DND-41 (cell line): Measurements from ENCODE around the gene TIMM50.
A peak's percentile ranks its signal among the peaks of the same experiment; 100 is the strongest.

Source experiments
- ATAC-seq: fragments of 200-7000 bp; cut with Tn5 transposase; 3 replicates; pipeline ENCODE4 v1.9.1; 2021; ENCODE audit warnings: low read depth; ENCODE audit not compliant: insufficient read depth
- DNase-seq: peaks from one replicate; pipeline ENCODE4 v3.0.0-alpha.2; 2020
- H2AFZ ChIP-seq: 2 replicates; pipeline ENCODE4 v1.6.0; 2012; ENCODE audit warnings: low read depth, low read length
- H3K27ac ChIP-seq: 2 replicates; pipeline ENCODE4 v1.5.1; 2012; ENCODE audit warnings: low read length, inconsistent platforms
- H3K27me3 ChIP-seq: fragments of 200-600 bp; sonication (generic); 2 replicates; pipeline ENCODE4 v1.6.0; 2012; ENCODE audit warnings: low read length, mild to moderate bottlenecking, inconsistent platforms; ENCODE audit not compliant: insufficient read depth, poor library complexity
- H3K36me3 ChIP-seq: 2 replicates; pipeline ENCODE4 v1.5.1; 2012; ENCODE audit warnings: low read length, inconsistent platforms; ENCODE audit not compliant: insufficient read depth
- H3K4me1 ChIP-seq: 2 replicates; pipeline ENCODE4 v1.5.1; 2012; ENCODE audit warnings: mild to moderate bottlenecking, low read length; ENCODE audit not compliant: insufficient read depth
- H3K4me2 ChIP-seq: 2 replicates; pipeline ENCODE4 v1.6.0; 2012; ENCODE audit warnings: mild to moderate bottlenecking, moderate library complexity, low read length, inconsistent platforms; ENCODE audit not compliant: insufficient read depth
- H3K4me3 ChIP-seq, 2 experiments: fragments of 200-600 bp in 1 of 2; shearing (Covaris generic) in 1 of 2; 2 replicates each; pipeline ENCODE4 v1.5.1; 2012 to 2016; ENCODE audit warnings: inconsistent platforms in 2 of 2, low read length in 2 of 2, mild to moderate bottlenecking in 2 of 2, low read depth in 1 of 2, moderate library complexity in 1 of 2
- H3K79me2 ChIP-seq: 2 replicates; pipeline ENCODE4 v1.6.0; 2012; ENCODE audit warnings: low read length, inconsistent platforms; ENCODE audit not compliant: insufficient read depth
- H3K9ac ChIP-seq: 2 replicates; pipeline ENCODE4 v1.6.0; 2012; ENCODE audit warnings: low read depth, mild to moderate bottlenecking, inconsistent platforms, low read length, moderate library complexity
- H3K9me3 ChIP-seq: 2 replicates; pipeline ENCODE4 v1.5.1; 2012; ENCODE audit warnings: low read length, moderate library complexity, mild to moderate bottlenecking, inconsistent platforms; ENCODE audit not compliant: insufficient read depth, severe bottlenecking
- H4K20me1 ChIP-seq: 2 replicates; pipeline ENCODE4 v1.6.0; 2012; ENCODE audit warnings: low read length; ENCODE audit not compliant: insufficient read depth
- CTCF ChIP-seq: IDR thresholded peaks from 2 replicates; pipeline ENCODE4 v1.5.1; 2012; ENCODE audit warnings: borderline replicate concordance, low read length, moderate library complexity, mild to moderate bottlenecking; ENCODE audit not compliant: poor library complexity, severe bottlenecking; ENCODE audit errors: extremely low read depth
- EZH2 ChIP-seq: IDR thresholded peaks from 3 replicates; pipeline ENCODE4 v1.6.1; 2012; ENCODE audit warnings: borderline replicate concordance, low read depth, mild to moderate bottlenecking, moderate library complexity, low read length, inconsistent platforms; ENCODE audit not compliant: severe bottlenecking

Gene TIMM50

GRCh38 chr19:39480337-39481228 is at the start of gene TIMM50:
Gene TIMM50, plus strand, starts transcription at chr19:39480838. Its CDS starts 16 bp downstream, at chr19:39480854.
- Histone ChIP-seq H4K20me1 (no peaks in the 10 kb centered on the region), H3K4me3 (peak within 1 kb of the TSS; percentile 42 to 68; a peak in 3 of 4 replicates), H3K27me3 (no peaks in the 10 kb centered on the region), H3K9me3 (no peaks in the 10 kb centered on the region), H2AFZ (peak within 1 kb of the TSS; percentile 81), H3K27ac (peak within 1 kb of the TSS; percentile 91), H3K9ac (peak within 1 kb of the TSS; percentile 73), H3K36me3 (peaks cover 35% of the 10 kb centered on the region), H3K4me2 (peak within 1 kb of the TSS; percentile 71), H3K4me1 (peaks cover 25% of the 10 kb centered on the region), H3K79me2 (peaks cover 31% of the 10 kb centered on the region)
- ATAC-seq (peak; percentile 95), DNase-seq (peak; percentile 98)
- TF ChIP-seq EZH2 (no peak), CTCF (peak; percentile 23)

- Histone ChIP-seq H4K20me1 (peaks cover 30% of the 10 kb centered on the region), H3K27me3 (no peaks in the 10 kb centered on the region), H3K36me3 (peaks cover 35% of the 10 kb centered on the region), H3K9me3 (no peaks in the 10 kb centered on the region), H3K4me1 (peaks cover 27% of the 10 kb centered on the region), H3K4me2 (no peak overlapping the region), H3K79me2 (peaks cover 32% of the 10 kb centered on the region), H3K27ac (no peak overlapping the region), H3K9ac (no peak overlapping the region), H3K4me3 (no peak overlapping the region), H2AFZ (no peak overlapping the region)
- no peak for ATAC-seq
- no peak for TF ChIP-seq EZH2
- no peak for TF ChIP-seq CTCF
- DNase-seq = no peak
Measured at GRCh38 chr19:39432677-39433025, 48.0 kb upstream of the TIMM50 start.

GRCh38 chr19:39433480-39434079 is 47.1 kb upstream of the TIMM50 start:
- ATAC-seq (no peak), DNase-seq (no peak)
- H3K36me3 ChIP-seq = peaks cover 35% of the 10 kb centered on the region
- peaks cover 27% of the 10 kb centered on the region for H3K4me1 ChIP-seq
- peak overlapping the region; percentile 85 for H3K9ac ChIP-seq
- peak overlapping the region in 1 of 2 experiments; percentile 87; a peak in 2 of 4 replicates for H3K4me3 ChIP-seq
- H3K79me2 ChIP-seq = peaks cover 32% of the 10 kb centered on the region
- no peak for TF ChIP-seq CTCF
- no peak for TF ChIP-seq EZH2
- no peak overlapping the region for H2AFZ ChIP-seq
- no peaks in the 10 kb centered on the region for H3K27me3 ChIP-seq
- H3K9me3 ChIP-seq = no peaks in the 10 kb centered on the region
- H3K4me2 ChIP-seq = peak overlapping the region; percentile 93; the same call in 1 of the 2 replicates
- H3K27ac ChIP-seq = peak overlapping the region; percentile 93; the same call in 1 of the 2 replicates
- peaks cover 30% of the 10 kb centered on the region for H4K20me1 ChIP-seq
